Heart left ventricle (tissue), 16 donors: Measurements from ENCODE around the gene TRIM67. TPM values are rescaled to one million over a fixed set of nuclear protein-coding genes. Genes with fewer than 3 reads are reported as not detected.

ENCODE experiments used
- ATAC-seq, 4 donors: fragments of 200-7000 bp; cut with Tn5 transposase; one replicate each; pipeline ENCODE4 v1.9.1; 2020 to 2022; ENCODE audit warnings: moderate library complexity in 4 of 4, mild to moderate bottlenecking in 3 of 4, moderate number of reproducible peaks in 1 of 4
- DNase-seq, 5 donors: peaks; one replicate each; pipeline ENCODE4 v3.0.0-alpha.2; 2020
- H3K27ac ChIP-seq, 12 donors: fragments of 200-600 bp; sonication (generic) in 4 of 12; one replicate each; pipeline versions ENCODE4 v1.5.0 to v1.8.0; 2016 to 2022; ENCODE audit warnings: mild to moderate bottlenecking in 2 of 12
- H3K27me3 ChIP-seq, 9 donors: fragments of 200-600 bp; sonication (generic) in 2 of 9; one replicate each; pipeline versions ENCODE4 v1.5.1 to v1.8.0; 2016 to 2022; ENCODE audit warnings: mild to moderate bottlenecking in 3 of 9
- H3K36me3 ChIP-seq, 9 donors: fragments of 200-600 bp; sonication (generic) in 2 of 9; one replicate each; pipeline versions ENCODE4 v1.5.0 to v1.8.0; 2018 to 2022; ENCODE audit warnings: mild to moderate bottlenecking in 2 of 9
- H3K4me1 ChIP-seq, 12 donors: fragments of 200-600 bp; sonication (generic) in 4 of 12; one replicate each; pipeline versions ENCODE4 v1.5.0 to v1.8.0; 2016 to 2022; ENCODE audit warnings: mild to moderate bottlenecking in 3 of 12
- H3K4me3 ChIP-seq, 12 donors: fragments of 200-600 bp; sonication (generic) in 4 of 12; one replicate each; pipeline versions ENCODE4 v1.5.0 to v1.8.0; 2017 to 2022; ENCODE audit warnings: mild to moderate bottlenecking in 9 of 12, moderate library complexity in 4 of 12
- H3K9me3 ChIP-seq, 12 donors: fragments of 200-600 bp; sonication (generic) in 4 of 12; one replicate each; pipeline versions ENCODE4 v1.5.0 to v1.8.0; 2016 to 2022; ENCODE audit warnings: mild to moderate bottlenecking in 1 of 12
- POLR2A ChIP-seq, 2 donors: fragments of 450-650 bp; IDR thresholded peaks; one replicate each; pipeline ENCODE4 v1.6.1; 2017; ENCODE audit warnings: antibody characterized with exemption in 2 of 2, mild to moderate bottlenecking in 2 of 2, moderate library complexity in 2 of 2
- WGBS, 4 donors: extraction: QIAGEN DNeasy Blood & Tissue Kit in 2 of 4; methylation state at CpG; one replicate each; pipeline versions ENCODE4 v1.1.5 to v1.1.7; 2013 to 2018; 5-methylcytosine and 5-hydroxymethylcytosine counted together
- intact Hi-C, 10 donors: fragments of 100-400 bp; cut with DNase I; formaldehyde crosslinking; loops; one replicate each; pipeline versions ENCODE4 v1.11.1 to v1.14.2; 2022
- polyA plus RNA-seq, 2 donors: library from polyadenylated mRNA; stranded (reverse); fragments of 200-250 nt; gene quantifications; one replicate each; pipeline ENCODE4 v1.2.3, GENCODE V29; 2013
- total RNA-seq, 9 donors: library from RNA; depleted of rRNA in 2 of 9; stranded (reverse); fragments of >200 nt in 2 of 9; fragmentation: NEBNext Ultra II Directional in 3 of 9; extraction: Animal tissue kit (Norgen Biotek cat#: 25700) in 3 of 9; gene quantifications; one replicate each; pipeline versions ENCODE4 v1.1.0 to v1.2.4, GENCODE V29; 2016 to 2023
- TF ChIP-seq, protein P1 (sequence below), 12 donors: fragments of 200-600 bp; sonication (generic) in 4 of 12; IDR thresholded peaks; one replicate each; pipeline versions ENCODE4 v1.5.0 to v1.8.0; 2018 to 2022; ENCODE audit warnings: antibody characterized with exemption in 12 of 12, mild to moderate bottlenecking in 5 of 12
- donor health status: ischemic (EF 13 %, LVEDD 7.1; RV severe dilation, severe dysfunction).
- donor health status: healthy with polysubstance abuse.
- donor health status: DM: no; HTN: yes; CAD: no.
- donor health status: DM: no; HTN: no; CAD: no.
- donor health status: ischemic (EF 25% LVEDD 6.9; RV normal size, moderate dysfunction).
- donor health status: ischemic (EF 25% LVEDD 5.7; RV mildly dilated, moderate dysfunction).
- donor health status: healthy.
- donor health status: DM: yes; HTN: yes; CAD: no.
- donor health status: ischemic (EF 35%, LVEDD 5.7; RV mildly dilated, moderate dysfunction).
- donor health status: nonischemic (EF 11% LVEDD 7.7; RV severe dilation, severe dysfunction).
- donor health status: DM: yes; HTN: yes; CAD: no.
- donor health status: PGD.
- donor health status: ischemic (EF 29% LVEDD 5.4; RV normal size, mild dysfunction).
- donor health status: nonischemic (EF 23%, LVEDD 6.1; RV moderate dilation, normal function).

TRIM67 gene
- total and polyA plus RNA-seq, 11 donors, result 0.12 to 0.16 (median 0.13) TPM; not detected in 8

DNA sequence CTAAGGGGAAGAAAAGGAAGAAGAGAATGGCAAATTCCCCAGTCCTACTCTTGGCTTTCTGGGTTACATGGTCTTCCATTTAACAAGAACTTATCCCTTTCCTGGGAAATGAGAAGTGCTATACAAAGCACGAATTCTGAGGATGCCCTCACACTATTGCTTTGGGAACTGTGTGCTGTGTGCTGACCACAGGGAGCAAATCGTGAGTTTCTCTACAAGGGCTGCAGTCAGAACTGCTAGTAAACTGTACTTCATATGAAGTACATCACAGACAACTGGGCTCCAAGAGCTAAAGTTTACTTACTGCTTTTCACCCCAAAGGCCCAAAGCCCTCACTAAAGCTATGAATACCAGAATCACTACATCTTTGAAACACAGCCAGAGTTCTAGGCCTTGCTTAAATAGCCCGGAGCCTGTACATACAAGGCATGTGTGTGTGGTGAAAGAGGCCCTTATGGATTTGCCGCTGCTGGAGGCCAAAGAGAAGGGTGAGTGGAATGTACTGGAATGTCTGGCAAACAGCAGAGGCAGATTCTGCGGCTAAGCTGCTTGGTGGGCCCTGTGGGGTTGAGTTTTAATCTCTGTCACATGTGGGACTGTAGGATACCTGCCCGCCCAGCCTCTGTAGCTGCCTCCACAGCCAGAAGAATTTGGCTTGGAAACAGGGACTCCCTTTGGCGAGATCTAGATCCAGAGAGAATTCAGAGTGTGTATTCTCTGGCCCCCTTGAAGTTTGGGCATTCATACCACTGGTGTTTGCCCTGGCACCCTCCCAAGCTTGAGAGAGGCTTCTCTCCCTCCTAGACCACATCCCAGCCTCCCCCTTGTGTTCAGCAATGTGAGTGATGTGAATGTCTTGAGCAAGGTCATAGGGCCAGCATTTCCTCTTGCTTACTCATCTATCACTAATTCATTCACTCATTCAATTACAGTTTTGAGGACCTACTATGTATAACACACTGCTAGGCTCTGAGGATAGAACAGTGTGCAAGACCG is 21.9 kb upstream of the TRIM67 start:
- H3K4me3 ChIP-seq, result no peak overlapping the region
- ATAC-seq (peak in 1 of 4 donors; percentile 20), DNase-seq (no peak)
- peak overlapping the region in 5 of 12 donors; percentile 1 to 36 (median 24) for H3K27ac ChIP-seq
- WGBS, 4 donors, result 66 to 78% (median 68%) methylated on average over 8 of the region's 8 CpGs
- peaks cover 0 to 21% (median 8%) of the 10 kb centered on the region in 12 donors for H3K4me1 ChIP-seq
- TF ChIP-seq, protein P1, sequence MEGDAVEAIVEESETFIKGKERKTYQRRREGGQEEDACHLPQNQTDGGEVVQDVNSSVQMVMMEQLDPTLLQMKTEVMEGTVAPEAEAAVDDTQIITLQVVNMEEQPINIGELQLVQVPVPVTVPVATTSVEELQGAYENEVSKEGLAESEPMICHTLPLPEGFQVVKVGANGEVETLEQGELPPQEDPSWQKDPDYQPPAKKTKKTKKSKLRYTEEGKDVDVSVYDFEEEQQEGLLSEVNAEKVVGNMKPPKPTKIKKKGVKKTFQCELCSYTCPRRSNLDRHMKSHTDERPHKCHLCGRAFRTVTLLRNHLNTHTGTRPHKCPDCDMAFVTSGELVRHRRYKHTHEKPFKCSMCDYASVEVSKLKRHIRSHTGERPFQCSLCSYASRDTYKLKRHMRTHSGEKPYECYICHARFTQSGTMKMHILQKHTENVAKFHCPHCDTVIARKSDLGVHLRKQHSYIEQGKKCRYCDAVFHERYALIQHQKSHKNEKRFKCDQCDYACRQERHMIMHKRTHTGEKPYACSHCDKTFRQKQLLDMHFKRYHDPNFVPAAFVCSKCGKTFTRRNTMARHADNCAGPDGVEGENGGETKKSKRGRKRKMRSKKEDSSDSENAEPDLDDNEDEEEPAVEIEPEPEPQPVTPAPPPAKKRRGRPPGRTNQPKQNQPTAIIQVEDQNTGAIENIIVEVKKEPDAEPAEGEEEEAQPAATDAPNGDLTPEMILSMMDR (IDR thresholded peaks at IDR 0.05), result no peak
- TF ChIP-seq POLR2A (IDR thresholded peaks at IDR 0.05), result no peak
- peaks cover 0 to 12% (median 0%) of the 10 kb centered on the region in 12 donors for H3K9me3 ChIP-seq
- H3K27me3 ChIP-seq, result peaks cover 0 to 3% (median 0%) of the 10 kb centered on the region in 9 donors
- H3K36me3 ChIP-seq, result no peaks in the 10 kb centered on the region
- intact Hi-C loops, result no loop called here

DNA sequence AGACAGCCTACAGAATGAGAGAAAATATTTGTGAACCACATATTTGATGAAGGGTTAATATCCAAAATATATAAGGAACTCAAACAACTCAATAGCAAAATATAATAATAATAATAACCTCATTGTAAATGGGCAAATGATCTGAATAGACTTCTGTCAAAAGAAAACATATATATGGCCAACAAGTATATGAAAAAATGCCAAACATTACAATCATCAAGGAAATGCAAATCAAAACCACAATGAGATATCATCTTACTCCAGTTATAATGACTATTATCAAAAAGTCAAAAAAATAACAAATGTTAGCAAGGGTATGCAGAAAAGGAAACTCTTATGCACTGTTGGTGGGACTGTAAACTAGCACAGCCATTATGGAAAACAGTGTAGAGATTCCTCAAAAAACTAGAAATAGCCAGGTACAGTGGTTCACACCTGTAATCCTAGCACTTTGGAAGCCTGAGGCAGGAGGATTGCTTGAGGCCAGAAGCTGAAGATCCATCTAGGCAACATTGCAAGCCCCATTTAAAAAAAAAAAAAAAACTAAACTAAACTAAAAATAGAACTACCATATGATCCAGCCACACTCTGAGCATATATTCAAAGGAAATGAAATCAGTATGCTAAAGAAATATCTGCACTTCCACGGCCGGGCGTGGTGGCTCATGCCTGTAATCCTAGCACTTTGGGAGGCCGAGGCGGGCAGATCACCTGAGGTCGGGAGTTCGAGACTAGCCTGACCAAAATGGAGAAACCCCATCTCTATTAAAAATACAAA is 17.3 kb upstream of the TRIM67 start:
- no peak for DNase-seq
- no peaks in the 10 kb centered on the region for H3K36me3 ChIP-seq
- peaks cover 0 to 6% (median 4%) of the 10 kb centered on the region in 12 donors for H3K4me1 ChIP-seq
- intact Hi-C loops, result no loop called here
- no peak for ATAC-seq
- no peak for TF ChIP-seq POLR2A (IDR thresholded peaks at IDR 0.05)
- TF ChIP-seq, protein P1 (IDR thresholded peaks at IDR 0.05), result no peak
- no peak overlapping the region for H3K4me3 ChIP-seq
- WGBS, 4 donors, result 68 to 72% (median 71%) methylated on average over 7 of the region's 7 CpGs
- peaks cover 0 to 3% (median 0%) of the 10 kb centered on the region in 9 donors for H3K27me3 ChIP-seq
- peaks cover 0 to 12% (median 0%) of the 10 kb centered on the region in 12 donors for H3K9me3 ChIP-seq
- no peak overlapping the region for H3K27ac ChIP-seq

DNA sequence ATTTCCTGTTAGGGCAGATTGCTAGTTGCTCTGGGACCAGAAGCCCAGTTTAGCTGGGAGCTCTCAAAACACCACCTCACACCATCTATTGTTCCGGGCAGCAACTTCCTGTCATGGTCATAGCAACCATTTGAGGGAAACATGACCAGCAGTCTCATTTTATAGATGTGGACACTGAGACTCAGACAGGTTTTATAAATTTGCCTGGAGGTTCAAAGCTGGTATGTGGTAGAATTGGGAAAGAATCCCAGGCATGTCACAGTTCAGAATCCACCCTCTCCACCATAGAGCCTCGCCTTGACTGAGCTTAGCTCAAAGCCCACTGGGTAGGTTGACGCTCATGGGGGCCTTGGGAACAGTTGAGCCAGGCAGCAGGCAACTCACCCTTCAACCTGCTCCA is 14.0 kb upstream of the TRIM67 start:
- Histone ChIP-seq H3K27ac (no peak overlapping the region), H3K36me3 (no peaks in the 10 kb centered on the region), H3K27me3 (peaks cover 0 to 3% (median 0%) of the 10 kb centered on the region in 9 donors), H3K4me1 (no peaks in the 10 kb centered on the region), H3K9me3 (peaks cover 0 to 30% (median 8%) of the 10 kb centered on the region in 12 donors), H3K4me3 (no peak overlapping the region)
- DNase-seq, result no peak
- ATAC-seq, result no peak
- WGBS, 4 donors, result 54 to 78% (median 69%) methylated on average over 3 of the region's 3 CpGs
- TF ChIP-seq, protein P1 (IDR thresholded peaks at IDR 0.05), result no peak
- no peak for TF ChIP-seq POLR2A (IDR thresholded peaks at IDR 0.05)
- intact Hi-C loops, result no loop called here

DNA sequence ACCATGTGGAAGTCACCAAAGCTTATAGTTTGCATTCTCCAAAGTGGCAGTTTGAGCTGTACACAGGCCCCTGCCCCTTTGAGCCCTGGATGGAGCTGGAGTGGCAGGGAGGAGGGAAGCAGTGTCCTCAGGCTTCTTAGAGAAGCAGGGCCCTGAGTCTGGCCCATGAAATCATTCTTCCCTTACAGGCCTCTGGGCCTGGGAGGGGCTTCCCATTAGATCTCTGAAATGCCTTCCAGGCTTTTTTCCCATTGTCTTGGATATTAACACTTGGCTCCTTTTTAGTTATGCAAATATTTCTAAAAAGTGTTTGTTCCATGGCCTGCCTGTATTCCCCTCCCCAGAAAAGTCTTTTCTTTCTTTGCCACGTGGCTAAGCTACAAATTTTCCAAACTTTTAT is 10.0 kb upstream of the TRIM67 start:
- H3K9me3 ChIP-seq, result peaks cover 0 to 23% (median 7%) of the 10 kb centered on the region in 12 donors
- intact Hi-C loops, result no loop called here
- DNase-seq, result no peak
- H3K27me3 ChIP-seq, result peaks cover 0 to 5% (median 0%) of the 10 kb centered on the region in 9 donors
- WGBS, 4 donors, result 0 to 14% (median 10%) methylated on average over 1 of the region's 1 CpG
- no peak overlapping the region for H3K27ac ChIP-seq
- no peak overlapping the region for H3K4me3 ChIP-seq
- H3K4me1 ChIP-seq, result no peaks in the 10 kb centered on the region
- no peaks in the 10 kb centered on the region for H3K36me3 ChIP-seq
- TF ChIP-seq, protein P1 (IDR thresholded peaks at IDR 0.05), result no peak
- no peak for TF ChIP-seq POLR2A (IDR thresholded peaks at IDR 0.05)
- ATAC-seq, result no peak
